Kidney tubule cell (primary cell): ENCODE measurements around the gene LMOD1.
"Not testable (repeated sequence)": the region's sequence is repeated elsewhere in the genome, so short reads cannot be mapped to it uniquely, and the experiment has no call there.

Experiments used
- DNase-seq: peaks from one replicate; pipeline ENCODE4 v3.0.0-alpha.2; 2018; ENCODE audit warnings: low spot score

Gene LMOD1

DNA sequence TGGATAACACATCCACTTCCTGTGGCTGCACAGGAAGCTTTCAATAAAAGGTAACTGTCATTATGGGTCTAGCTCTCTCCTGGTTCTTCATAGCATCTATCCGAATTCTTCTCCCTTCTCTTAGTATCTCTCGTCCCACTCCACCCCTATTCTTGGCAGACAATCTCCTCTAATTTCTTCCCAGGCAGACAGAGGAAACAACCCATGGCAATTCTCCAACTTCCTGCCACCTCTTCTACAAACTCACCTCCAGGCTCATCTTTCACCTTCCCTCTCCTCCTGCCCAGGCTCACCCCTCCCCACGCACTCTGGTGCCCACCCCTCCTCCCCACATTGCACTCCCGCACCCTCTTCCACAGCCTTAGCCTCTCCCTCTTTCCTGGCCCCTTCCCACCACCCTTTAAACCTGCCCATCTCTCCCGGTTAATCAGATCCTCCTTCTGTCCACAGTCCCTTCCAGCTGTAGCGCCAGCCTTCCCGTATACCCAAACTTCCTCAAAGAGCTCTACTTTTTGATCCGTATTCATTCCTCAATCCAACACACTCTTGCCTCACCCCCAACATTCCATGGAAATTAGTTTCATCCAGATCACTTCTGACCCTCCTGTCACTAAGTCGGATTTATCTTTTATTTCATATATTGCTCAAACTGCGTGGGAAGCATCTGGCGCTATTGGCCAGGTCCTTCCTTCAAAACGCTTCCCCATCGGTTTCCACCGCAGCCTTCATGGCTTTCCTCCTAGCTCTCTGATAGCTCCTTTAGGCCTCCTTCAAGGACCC, 31.7 kb downstream of the LMOD1 start:
- no peak for DNase-seq

DNA sequence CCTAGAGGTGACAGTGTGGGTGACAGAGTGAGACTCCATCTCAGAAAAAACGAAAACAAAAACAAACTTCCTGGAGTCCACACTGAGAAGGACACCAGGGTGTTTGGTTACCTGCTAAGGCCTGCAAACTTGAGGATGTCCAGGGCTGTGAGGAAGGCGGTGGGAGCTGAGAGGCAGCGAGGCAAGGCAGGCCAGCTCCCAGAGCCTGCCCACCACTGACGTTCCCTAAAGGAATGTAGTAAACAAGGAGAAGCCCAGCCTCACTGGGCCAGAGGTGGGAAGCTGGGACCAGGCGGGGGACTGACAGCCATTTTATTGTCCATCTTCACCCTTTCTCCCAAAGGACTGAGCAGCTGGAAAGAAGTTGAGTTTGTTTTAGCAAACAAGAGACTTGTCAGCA, 33.5 kb downstream of the LMOD1 start:
- no peak for DNase-seq

DNA sequence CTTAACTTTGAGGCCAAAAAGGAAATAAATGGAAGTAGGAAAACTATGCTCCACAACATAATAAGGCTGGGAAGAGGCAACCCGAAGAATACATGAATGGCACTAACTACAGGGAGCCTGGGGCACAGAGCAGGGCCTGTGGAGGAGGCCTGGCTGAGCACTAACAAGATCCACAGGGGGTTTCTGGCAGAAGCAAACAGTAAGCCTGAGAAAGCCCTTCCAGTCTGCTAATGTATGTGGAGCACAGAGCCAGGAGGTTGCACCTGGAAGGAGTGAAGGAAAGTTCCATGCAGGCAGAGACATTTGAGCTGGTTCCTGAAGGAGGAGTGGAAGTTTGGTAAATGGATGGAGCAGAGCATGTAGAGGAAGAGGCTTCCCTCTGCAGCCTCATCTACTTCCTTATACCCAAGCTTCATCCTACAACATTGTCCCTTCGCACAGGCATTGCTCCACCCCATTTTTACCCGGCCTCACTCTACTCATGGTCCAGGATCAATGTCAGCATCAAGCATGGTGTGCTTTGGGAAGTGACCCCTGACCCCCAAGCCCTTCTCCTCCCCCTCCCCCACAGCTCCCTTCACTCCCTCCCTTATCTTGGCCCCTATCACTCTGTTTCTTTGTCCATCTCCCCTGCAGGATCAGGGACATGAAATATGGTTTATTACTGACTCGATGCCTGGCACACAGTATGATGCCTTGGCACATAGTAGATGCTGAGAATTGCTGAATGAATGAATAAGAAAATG, 34.3 kb downstream of the LMOD1 start:
- DNase-seq: no peak

DNA sequence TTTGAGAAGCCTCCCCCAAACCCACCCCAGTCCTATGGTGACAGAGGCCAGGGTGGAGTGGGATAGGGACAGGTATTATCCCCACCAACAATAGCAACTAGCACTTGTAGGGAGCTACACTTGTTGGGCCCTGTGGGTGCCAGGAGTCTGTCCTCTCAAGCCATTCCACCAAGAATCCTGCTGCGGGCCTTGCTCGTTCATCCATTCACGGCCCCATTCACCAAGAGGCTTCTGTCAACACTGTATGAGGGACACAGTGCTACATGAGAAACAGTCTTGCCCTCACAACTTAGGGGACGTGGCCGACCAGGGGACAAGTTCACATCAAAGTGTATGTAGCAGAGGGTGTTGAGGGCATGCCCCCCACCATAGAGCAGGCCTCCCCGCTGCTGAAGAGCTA, 38.7 kb downstream of the LMOD1 start:
- DNase-seq: no peak

DNA sequence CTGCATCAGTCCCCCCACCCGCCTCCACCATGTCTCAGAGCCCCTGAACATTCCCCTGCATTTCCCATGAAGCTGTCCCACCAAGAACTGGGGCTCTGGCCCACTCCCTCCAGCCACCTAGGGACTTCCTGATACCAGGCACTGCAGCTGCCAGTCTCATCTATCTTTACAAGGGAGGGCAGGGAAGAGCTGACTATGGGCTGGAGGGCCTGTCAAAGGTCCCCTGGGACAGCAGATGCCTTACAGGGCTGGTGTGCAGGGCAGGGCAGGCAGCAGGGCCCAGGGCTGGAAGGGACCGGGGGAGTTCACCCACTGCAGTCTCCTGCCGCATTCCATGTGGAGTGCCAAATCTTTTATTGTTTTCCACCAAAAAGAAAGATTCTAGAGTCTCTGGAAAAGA, 40.0 kb downstream of the LMOD1 start:
- no peak for DNase-seq

DNA sequence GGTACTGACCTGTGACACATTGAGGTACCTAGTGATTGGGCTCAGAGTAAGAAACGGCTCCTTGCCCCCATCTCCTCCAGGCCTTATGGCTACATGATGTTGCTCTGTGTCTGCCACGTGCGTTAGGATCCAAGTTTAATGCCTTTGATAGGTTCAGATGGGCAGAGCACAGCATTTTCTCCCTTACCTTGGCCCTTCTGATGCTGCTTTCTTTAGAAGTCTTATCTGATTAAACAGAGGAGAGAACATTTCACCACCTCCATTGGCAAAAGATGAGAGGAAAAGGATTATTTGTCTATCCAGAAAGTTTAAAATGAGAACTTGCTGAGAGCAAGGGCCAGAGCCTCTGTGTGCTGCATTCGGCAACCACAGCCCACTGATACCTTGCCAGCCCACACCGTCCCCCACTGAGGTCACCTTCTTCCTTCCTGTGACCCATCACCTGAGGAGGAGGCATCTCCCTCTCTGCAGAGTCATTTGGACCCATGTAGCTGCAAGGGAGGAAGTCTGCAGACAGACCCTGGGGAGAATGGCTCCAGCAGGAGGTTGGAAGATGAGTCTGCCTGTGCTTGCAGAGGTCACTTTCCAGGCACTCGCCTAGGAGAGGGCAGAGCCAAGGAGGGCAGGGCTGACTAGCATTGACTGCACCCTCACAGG, 41.0 kb downstream of the LMOD1 start:
- DNase-seq: no peak

DNA sequence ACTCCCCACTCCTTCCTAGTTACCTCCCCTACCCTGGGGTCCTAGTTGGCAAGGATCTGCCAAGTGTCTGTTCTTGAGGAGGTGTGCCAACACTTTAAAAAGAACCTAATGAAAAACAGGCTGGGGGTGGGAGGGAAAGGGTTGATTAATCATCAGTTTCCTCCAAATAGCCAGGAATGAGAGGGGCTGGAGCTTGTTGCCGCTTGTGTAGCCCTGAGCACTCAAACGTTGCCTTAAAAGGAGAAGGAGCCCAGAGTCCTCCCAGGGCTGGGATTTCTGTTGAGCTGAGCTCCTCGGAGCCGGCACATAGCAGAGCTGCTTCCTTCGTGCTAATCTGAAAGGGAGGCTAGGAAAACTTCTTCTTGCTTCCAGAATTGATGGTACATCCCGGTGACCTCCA, 41.8 kb downstream of the LMOD1 start:
- DNase-seq: peak; percentile 30

DNA sequence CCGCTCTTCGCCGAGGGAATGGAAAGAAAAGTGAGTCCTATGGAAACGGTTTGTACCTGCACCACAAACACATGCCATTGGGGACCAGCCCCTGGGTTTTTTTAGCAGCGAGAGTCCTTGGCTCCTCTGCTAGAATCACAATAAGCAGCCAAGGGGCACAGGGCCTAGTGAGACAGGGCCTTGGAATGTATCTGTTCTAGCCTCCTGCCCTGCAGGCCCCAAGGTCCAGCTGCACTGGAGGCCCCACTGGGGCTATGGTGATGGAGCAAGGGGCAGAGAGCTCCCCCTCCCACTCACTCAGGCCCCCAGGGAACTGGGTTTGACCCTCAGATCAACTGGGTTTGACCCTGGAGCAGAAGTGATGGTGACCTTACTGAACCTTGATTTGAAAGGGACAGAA, 43.2 kb downstream of the LMOD1 start:
- DNase-seq: no peak

DNA sequence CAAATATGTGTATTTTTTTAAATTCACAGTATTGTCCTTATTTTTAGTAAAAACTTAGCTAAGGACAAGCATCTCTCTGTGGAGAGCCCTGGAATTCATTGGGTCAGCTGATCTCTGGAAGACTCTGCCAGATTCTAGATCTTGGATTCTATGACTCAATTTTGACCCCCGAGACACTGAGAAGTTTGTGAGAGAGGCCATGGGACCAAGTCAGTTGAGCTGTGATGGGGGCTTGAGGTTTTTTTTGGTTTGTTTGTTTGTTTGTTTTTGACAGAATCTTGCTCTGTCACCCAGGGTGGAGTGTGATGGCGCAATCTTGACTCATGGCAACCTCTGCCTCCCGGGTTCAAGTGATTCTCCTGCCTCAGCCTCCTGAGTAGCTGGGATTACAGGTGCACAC, 44.1 kb downstream of the LMOD1 start:
- DNase-seq: no peak

DNA sequence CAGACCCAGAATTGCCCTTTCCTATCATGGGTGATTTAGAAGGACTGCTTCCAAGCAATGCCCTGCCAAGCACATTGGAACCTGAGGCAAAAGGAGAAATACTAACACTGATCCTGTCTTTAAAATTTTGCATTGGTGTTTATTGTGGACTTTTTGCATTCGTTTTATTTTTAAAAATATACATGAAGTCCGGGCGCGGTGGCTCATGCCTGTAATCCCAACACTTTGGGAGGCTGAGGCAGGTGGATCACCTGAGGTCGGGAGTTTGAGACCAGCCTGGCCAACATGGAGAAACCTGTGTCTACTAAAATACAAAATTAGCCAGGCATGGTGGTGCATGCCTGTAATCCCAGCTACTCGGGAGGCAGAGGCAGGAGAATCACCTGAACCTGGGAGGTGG, 45.3 kb downstream of the LMOD1 start:
- DNase-seq: not testable (repeated sequence)

DNA sequence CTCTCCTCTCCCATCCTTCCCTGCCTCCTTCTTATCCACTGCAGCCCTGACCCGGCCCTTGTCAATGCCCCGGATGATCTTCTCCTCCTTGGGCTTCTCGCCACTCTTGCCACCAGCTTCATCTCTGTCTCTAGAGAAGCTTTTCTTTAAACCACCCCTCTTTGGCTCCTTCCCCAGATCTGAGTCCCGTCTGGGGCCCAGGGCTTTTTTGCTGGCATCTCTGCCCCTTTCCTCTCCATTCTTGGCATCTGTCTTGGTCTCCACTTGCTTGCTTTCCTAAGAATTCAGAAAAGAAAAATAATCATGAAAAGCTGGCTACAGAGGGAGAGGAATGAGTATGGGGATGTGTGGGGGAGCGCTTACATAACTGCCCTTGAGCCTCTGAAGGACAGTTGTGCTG, 45.9 kb downstream of the LMOD1 start:
- no peak for DNase-seq

DNA sequence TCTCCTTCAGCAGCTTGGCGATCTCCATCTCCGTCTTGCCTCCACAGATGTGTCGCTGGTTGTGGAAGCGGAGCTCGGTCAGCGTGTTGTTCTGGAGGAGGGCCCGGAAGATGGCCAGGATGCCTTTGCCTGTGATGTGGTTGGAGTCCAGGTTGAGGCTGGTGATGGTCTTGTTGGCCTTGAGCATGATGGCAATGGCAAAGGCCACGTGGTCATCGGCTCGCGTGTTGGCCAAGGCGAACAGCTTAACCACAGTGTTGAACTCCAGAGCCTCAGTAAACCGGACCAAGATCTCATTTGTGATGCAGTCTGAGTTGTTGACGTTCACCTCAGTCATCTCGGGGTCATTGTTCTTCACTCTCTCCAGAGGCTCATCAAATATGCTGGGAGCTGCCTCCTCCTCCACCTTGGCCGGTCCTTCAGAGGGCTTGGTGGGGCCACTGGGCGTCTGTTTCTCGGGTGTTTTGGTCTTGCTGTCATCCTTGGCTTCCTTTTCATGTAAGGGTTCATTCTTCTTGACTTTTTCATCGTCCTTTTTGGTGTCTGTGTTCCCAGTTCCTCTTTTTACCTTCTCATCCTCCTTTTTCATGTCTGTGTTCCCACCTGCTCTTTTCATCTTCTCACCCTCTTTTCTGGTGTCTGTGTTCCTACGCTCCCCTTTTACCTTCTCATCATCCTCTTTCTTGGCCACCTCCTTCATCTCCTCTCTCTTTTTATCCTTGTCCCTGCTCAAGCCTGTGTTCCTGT, 46.5 kb downstream of the LMOD1 start:
- DNase-seq: no peak

DNA sequence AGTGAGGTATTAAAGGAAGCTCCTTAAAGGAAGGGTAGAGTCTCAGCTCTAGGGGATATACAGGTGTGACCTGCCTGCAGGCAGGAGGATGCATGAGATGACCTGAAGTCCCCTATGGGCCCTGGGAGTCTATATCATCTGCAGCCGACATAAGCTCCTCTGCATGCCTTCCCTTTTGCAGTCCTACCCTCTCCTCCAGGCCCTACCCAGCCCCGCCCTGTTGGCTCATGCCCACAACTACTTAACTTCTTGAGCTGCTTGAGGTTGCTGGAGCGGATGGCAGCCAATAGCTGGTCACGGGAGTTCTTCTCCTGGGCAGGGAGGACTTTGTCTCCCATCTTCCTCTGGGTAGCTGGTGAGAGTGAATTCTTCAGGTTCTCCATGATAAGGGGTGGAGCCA, 47.4 kb downstream of the LMOD1 start:
- no peak for DNase-seq

DNA sequence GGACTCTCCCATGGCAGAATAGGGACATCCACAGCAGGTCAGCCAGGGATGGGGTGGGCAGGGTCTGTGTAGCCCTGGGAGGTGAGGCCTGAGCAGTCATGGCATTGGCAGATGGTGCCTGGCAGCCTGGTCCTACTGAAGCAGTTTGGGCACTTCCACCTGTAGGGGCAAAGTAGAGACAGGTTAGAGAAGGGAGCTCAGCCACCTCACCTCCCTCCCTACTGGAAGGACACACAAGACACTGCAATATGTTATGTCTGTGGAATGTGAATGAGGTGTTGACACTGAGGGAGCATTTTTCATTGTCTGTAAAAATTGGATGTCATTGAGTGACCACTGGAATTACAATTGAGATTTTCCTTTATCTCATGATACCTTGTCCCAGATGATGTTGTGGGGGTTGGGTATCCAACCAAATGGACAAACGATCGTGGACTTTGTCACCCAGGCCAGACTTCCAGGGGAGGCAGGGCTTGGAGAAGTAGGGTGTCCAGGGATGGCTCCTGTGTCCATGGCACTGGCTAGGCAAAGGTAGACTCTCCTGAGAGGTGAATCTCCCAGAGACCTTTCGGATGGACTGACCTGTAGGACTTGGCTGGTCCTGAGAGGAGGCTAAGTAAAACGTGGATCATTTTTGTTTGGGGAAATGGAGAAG, 48.0 kb downstream of the LMOD1 start:
- no peak for DNase-seq

DNA sequence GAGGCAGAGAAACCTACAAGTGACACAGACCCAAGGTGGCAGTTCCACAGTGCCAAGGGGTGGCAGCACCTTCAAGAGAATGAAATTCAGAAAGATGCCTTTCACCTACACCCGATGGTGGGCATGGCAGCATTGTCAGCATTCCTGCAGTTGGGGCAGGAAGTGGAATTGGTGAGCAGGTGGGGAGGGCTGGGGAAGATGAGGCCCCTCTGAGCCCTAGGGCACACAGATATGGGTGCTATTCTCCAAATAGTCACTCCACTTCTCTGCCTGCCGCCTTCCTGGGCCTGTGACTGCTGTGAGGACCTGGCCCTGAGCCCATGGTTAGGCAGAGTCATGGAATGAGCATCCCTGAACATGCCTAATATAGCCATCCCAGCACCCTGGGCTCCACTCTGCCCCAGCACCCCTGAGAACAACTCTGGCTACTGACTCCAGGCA, 49.4 kb downstream of the LMOD1 start:
- peak; percentile 44 for DNase-seq

DNA sequence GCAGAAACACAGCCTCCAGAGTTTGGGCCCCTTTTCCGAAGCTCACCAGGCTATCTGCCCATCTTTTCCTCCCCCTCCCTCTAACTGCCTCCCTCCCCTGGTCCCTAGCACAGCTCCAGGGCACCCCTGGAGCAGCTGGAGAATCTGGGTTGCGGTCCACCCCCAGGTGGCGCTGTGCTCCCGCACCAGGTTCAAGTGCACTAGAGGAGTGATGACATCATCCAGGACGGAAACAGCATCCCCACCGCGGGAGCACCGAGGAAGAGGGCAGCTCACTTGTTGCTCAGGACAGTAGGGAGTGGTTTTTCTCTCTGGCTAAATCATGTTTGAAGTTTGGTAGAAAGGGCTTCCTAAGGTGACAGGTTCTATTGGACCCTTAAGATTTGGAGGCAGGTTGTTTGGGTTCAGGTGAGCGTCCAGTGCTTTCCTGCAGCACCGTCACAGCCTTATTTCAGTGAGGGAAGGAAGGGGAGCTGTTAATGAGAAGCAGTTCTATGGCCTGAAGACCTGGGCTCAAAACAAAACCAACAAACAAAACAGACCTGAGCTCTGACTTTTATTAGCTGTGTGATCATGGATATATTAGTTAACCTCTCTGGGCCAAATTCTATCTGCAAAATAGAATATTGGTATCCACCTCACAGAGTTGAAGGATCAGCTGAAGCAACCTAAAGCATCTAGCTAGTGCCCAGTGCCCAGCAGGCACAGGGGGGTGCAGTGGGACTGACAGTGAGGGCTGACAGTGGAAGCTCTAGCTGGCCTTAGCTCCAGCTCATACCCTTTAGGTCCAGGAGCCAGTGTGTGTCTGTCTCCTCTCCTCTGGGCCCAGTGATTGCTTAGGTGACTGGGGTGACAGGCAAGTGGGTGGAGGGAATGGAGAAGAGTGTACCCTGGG, 50.2 kb downstream of the LMOD1 start:
- peak; percentile 90 for DNase-seq

DNA sequence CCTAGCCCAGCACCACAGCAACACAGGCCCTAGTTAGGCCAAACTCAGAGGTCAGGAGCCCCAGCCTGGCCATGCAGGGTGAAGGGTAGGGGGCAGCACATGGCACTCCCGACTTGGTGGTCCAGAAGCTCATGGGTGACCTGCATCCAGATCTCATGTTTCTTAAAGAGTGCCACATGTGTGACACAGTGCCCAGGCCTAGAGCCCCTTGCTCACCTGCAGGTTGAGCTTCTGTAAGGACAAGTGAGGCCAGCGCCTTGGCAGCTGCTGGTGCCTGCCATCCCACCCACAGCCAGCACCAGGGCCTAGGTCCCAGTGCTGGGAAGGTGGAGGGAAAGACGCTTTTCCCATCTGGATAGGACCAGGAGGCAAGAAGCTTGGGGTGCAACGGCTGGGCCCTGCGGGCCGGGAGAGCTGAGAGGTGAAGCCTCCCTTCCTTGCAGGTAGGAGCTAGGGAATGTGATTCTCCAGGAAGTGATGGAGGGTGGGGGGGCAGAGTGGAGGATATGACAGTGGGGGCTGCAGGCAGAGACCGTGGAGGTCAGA, 51.2 kb downstream of the LMOD1 start:
- no peak for DNase-seq

DNA sequence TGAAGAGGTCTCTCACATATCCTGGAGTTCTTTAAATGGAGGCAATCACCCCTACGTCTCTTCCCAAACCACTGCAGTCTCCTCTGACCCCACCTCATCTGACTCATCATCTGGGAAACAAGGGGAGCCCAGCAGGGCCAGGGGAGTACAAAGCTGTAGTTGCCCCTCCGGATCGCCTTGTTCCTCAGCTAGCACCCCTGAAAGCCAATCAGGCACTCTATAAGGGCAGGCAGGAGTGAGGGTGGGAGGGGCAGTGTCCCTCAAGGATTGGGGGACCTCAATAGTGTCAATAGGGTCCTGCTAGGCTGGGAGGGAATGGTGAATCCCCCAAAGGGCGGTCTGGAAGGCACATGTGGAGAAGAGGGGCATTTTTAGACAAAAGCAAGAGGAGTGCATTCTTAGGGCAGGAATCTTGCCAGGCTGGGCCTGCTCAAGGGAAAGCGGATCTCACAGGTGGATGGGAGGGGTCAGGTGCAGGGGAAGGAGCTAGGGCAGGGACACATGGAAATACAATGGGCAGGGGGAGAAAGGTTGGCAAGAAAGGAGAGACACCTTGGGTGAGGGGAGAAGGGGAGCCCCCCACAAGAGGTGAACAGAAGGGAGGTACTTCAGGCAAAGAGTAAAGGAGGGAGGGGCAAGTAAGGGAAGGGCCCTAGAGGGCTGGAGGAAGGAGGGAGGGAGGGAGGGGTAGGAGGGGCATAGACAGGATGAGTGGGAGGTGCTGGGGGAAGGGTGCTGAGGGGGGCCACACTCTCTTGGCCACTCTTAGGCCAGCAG, 51.8 kb downstream of the LMOD1 start:
- DNase-seq: no peak

DNA sequence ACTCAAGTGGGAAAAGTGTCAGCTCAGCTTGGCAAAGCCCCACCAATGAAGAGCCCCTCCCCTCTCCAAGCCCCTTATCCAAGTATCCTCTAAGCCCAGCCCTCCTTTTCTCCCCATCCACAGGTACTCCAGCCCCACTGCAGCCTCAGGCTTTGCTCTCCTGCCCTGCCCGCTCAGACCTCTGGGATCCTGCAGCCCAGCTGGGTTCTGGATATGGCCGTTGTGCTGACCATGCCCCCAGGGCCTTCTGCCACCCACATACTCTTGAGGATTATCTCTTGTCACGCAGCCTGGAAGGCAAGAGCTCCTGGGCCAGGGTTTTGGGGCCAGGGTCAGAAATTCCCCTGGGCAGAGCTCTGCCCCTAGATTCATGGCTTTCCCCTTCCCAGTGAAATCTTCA, 52.9 kb downstream of the LMOD1 start:
- DNase-seq: no peak

DNA sequence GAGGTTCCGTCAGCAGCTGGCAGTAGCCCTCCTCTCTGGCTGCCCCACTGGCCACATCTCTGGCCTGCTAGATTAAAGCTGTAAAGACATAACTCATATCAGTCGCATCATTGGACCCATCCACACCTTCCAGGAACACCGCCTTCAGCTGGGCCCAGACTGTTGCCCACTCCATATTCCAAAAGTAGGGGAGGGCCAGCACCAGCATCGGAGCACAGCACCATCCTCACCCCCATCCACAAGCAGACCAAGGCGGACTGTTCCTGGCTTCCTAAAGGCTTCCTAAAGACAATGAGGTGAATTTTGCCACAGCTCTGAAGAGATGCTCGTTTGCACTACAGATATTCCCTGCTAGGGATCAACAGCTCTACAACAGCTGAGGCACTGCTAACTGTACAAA, 54.1 kb downstream of the LMOD1 start:
- no peak for DNase-seq
